Ecto neural progenitor cell (in vitro differentiated cells): ENCODE results near the gene CD33.
"Not testable (repeated sequence)": the region's sequence is repeated elsewhere in the genome, so short reads cannot be mapped to it uniquely, and the experiment has no call there.

ENCODE experiments used
- DNase-seq: peaks from one replicate; pipeline ENCODE4 v3.0.0-alpha.2; 2018; ENCODE audit warnings: low spot score

The CD33 gene

GRCh38 chr19:51210874-51211361 lies 14.0 kb upstream of the CD33 start:
- DNase-seq, result not testable (repeated sequence)

- DNase-seq, result no peak
These were observed 13.0 kb upstream of the CD33 start for GRCh38 chr19:51211833-51212232.

DNA sequence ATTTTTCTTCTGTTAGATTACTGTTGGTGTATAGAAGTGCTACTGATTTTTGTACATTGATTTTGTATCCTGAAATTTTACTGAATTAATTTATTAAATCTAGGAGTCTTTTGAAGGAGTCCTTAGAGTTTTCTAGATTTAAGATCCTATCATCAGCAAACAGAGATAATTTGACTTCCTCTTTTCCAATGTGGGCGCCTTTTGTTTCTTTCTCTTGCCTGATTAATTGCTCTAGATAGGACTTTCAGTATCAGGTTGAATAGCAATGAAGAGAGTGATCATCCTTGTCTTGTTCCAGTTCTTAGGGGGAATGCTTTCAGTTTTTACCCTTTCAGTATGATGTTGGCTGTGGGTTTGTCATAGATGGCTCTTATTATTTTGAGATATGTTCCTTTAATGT lies 5.6 kb upstream of the CD33 start:
- no peak for DNase-seq

DNA sequence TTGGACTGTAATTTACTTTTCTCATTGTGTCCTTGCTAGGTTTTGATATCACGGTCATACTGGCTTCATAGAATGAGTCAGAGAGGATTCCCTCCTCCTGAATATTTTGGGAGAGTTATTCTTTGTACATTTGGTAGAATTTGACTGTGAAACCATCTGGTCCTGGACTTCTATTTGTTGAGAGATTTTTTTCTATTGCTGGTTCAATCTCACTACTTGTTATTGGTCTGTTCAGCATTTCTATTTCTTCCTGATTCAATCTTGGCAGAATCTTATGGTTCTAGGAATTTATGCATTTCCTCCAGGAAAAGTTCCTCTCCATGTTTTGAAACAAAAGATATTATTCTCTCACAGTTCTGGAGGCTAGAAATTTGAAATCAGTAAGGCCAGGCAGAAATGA lies 4.9 kb upstream of the CD33 start:
- DNase-seq, result no peak

GRCh38 chr19:51220996-51221395 lies 3.9 kb upstream of the CD33 start:
- no peak for DNase-seq

DNA sequence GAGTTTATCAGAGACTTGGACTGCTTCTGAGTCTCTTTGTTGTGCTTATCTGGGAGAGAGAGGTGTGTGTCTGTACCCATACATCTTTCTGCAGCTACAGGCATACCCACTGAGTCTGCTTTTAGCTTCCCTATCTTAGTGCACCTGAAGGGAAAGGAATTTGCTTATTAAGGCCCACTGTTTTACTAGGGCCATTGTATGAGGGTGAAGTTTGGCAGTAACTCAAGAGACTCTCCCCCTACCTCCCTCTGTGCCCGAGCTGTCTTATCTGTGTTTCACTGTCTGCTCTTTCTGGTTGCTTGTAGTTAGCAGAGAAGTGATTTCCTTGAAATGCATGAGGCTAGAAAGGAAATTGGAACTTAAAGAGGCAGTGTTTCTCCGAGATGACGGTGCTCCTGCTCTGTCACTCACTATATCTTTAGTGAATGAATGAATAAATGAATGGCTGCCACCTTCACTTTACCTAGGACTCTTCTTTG lies 678 bp upstream of the CD33 start:
- no peak for DNase-seq

DNA sequence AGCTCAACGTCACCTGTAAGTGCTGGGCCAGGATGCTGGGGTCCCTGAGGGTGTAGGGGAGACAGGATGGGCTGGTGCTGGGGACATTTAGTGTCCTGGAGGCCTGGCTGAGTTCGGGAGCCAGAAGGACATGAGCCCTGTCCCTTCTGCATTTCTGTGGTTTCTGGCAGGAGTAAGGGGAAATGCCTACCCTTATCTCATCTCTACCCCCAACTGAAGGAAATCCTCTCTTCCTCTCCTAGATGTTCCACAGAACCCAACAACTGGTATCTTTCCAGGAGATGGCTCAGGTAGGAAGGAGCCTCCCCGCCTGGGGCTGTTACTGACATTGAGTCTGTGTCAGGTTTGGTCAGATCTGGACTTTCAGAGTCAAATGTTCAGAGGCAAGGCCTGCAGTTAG lies 1.2 kb downstream of the CD33 start:
- no peak for DNase-seq

GRCh38 chr19:51227326-51227725 lies 2.4 kb downstream of the CD33 start:
- no peak for DNase-seq

DNA sequence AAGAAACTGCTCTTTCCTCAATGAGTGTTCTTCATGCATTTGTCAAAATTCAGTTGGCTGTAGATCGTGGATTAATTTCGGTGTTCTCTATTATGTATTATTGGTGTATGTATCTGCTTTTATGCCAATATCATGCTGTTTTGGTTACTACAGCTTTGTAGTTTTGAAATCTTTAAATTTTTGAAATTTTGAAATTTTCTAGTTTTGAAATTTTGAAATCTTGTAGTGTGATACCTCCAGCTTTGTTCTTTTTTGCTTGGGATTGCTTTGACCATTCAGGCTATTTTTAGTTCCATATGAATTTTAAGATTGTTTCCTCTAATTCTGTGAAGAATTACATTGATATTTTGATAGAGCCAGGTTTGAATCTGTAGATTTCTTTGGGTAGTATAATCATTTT lies 3.1 kb downstream of the CD33 start:
- DNase-seq, result no peak

- DNase-seq, result no peak
These were observed 16.0 kb downstream of the CD33 start for GRCh38 chr19:51240866-51241265.

GRCh38 chr19:51242881-51243630 lies 18.2 kb downstream of the CD33 start:
- no peak for DNase-seq

DNA sequence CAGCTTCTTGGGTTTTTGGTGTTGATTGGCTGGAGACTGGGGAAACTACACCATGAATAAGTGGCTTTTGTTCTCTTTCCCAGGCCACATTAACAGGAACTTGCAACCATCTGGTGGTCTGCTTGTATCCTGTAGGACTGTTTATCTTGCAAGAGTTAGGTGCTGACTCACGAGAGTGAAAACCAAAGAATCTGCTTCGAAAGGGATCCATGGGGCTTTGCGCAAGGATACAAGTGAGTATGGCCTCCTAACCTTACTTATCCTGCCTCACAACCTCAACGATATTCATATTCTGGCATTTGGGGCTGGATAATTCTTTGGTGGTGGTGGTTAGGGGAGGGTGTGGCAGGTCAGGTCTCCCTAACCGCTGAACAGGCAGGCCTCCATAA lies 21.3 kb downstream of the CD33 start:
- no peak for DNase-seq

- DNase-seq, result no peak
These were observed 23.2 kb downstream of the CD33 start for GRCh38 chr19:51247972-51248590.

DNA sequence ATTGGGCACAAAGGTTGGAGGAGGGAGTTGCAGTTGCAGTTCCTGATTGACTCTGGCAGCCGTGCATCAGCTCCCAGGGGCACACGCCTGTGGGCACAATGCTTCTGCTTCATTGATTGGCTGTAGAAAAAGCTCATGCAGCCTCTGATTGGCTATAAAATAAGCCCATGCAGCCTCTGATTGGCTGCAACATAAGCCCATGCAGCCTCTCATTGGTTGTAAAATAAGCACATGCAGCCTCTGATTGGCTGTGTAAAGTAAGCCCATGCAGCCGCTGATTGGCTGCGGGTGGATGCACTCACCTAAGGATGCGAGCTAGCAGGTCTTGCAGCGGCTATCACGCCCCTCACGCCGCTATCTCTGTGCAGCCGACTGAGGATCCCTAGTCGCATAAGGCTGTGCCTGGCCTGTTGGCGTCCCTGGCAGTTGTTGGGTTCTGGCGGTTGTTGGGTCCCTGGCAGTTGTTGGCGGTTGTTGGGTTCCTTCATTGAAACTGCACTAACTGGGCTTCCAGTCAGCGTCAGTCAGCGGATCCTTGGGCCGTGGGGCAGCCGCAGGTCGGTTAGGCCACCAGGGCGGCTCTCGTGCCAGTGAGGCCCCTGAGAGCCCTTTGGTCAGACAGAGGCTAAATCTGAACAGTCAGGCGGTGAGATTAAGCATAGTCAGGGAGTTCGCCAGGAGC lies 26.0 kb downstream of the CD33 start, which contains the start of gene SIGLECL1:
Gene SIGLECL1 (plus strand): TSS at position 295 of the 682 bp plus-strand sequence. CDS start 12,993 bp downstream, outside the sequence.
- no peak for DNase-seq

- no peak for DNase-seq
These were observed 26.6 kb downstream of the CD33 start for GRCh38 chr19:51251468-51251820.

DNA sequence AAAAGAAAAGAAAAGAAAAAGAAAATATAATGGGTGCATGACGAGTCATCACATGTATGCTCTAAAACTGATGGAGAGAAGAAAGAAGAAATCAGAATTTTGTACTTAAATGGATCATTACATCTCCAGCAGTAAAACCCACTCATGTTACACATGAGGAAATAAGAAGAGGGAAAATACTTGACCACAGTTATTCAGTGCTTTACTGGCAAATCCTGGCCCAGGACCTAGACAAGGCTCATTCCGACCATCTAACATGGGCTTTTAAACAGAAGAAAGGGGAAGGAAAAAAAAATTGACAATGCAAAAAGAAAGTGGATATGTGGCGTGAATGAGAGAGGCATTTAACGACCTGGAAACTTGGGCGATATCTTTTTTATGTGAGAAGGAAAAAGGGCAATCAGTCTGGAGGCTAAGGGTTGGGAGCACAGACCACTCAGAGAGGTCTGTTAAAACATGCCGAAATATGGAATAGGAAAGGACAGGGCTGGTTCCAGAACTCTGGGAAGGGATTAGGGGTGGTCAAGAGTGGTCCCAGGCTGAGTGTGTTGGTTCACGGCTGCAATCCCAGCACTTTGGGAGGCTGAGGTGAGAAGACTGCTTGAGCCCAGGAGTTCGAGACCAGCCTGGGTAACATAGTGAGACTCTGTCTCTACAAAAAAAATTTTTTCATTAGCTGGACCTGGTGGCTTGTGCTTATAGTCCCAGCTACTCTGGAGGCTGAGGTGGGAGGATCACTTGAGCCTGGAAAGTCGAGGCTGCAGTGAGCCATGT lies 27.6 kb downstream of the CD33 start:
- no peak for DNase-seq

DNA sequence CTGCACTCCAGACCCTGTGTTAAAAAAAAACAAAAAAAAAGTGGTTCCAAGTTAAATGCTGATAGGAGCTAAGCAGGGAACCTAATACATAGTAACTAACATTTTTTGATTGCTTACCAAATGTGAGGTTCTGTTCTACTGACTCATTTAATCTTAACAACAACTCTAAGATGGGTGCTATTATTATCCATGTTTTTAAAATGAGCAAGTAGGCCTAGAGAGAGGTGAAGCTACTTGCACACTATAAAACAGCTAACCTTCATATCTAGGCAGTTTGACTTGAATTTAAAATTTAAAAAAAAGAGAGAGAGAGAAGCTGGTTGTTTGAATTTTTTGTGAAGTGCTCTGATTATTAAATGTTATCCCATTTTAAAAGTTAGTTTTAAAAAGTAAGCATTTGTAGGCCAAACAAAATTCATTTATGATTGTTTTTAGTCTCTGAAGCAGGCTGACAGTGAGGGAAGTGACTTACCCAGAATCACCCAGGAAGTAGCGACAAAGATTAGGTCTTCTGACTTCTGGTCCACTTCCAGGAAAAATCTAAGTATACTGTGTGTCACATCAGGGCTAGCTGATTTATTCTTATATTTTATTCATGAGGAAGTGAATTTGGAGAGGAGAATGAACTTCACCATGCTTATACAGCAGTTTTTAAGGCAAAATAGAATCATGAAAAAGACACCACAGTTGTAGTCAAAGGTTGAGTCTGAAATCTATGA lies 28.4 kb downstream of the CD33 start:
- DNase-seq, result no peak

DNA sequence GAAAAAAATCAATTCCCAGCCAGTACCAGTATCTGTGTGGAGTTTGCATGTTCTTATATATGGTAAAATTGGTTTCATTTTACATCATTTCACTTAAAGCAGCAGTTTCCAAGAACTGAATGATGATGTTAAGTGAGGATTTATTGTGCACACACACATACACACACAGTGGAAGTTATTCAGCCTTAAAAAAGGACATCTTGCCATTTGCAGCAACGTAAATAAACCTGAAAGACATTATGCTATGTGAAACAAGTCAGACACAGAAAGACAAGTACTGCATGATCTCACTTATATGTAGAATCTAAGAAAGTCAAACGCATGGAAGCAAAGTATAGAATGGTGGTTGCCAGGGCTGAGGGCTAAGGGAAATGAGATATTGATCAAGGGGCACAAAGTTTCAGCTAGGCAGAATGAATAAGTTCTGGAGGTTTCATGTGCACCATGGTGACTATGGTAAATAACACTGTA lies 31.3 kb downstream of the CD33 start:
- no peak for DNase-seq

DNA sequence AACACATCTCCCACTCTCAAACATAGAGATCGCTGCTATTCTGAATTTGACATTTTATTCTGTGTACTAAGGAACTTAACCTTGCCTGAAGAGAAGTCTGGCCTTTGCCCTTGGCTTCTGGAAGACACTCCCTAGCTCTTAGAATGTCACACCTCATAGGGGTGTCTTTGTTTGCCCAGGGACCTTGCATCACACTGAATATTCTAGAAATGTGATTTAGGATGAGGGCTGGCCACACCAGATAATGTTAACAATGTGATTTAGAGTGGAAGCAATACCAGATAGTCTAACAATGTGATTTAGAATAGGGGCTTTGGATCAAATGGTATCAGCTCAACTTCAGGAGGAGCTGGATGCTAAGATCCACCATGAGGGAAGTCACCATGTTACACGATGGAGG lies 32.6 kb downstream of the CD33 start:
- no peak for DNase-seq

DNA sequence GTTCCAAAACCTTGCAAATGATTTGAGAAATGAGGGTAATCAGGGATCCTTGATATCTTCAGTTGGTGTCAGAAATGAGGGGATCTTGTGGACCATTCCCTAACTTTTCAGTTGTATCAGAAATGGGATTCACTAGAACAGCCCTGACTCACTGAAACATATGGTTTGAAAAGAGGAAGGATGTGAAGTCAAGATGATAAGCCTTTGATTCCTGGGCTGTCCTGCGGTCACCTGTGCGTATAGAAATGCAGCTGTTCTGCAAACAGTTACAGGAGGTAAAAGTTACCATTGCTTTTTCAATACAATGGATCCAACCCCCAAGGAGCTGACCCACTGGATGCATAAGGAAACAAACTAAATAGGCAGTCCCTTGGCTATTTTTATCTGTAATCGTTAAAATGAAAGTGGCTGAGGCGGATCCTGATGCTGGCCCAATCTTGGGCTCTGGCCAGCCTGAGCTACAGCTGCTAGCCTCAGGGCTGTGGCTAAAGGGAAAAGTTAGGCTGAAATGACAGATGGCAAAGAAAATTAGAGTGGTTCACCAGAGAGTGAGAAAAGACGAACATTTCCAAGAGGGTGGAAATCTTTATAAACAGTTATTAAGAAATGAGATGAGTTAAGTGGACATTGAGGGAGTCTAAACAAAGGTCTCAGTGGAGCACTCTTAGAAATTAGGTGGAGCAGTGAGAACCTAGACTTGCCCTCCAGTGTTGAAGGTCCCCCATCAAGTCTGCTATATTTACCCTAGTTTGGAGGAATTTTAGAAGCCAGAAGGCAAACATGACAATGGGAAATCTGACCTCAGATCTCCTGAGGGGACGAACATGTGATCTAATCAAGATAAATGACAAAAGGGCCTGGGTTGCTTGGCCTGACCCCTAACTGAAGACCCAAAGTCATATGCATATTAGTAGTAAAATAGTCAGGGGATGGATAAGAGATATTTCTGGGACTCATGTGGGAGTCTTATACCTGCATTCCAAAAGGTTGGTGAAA lies 33.6 kb downstream of the CD33 start:
- no peak for DNase-seq
